Liver (tissue), 3 donors: ENCODE results near the gene PAWR.

Experiments
- EGR1 ChIP-seq, 2 donors: IDR thresholded peaks; 2 replicates each; pipeline ENCODE4 v1.6.1; 2016 to 2018; ENCODE audit warnings: antibody characterized with exemption in 2 of 2, low read depth in 2 of 2
- FOXA1 ChIP-seq: IDR thresholded peaks from 2 replicates; pipeline ENCODE4 v1.6.1; 2016; ENCODE audit warnings: antibody characterized with exemption
- GABPA ChIP-seq, 2 donors: IDR thresholded peaks in 1 of 2; conservative IDR thresholded peaks in 1 of 2; 2 replicates each; pipeline ENCODE4 v1.6.1; 2016; ENCODE audit warnings: antibody characterized with exemption in 2 of 2, mild to moderate bottlenecking in 1 of 2, moderate library complexity in 1 of 2
- JUND ChIP-seq, 2 donors: IDR thresholded peaks; 2 replicates each; pipeline ENCODE4 v1.6.1; 2016; ENCODE audit warnings: antibody characterized with exemption in 2 of 2
- RAD21 ChIP-seq, 2 donors: IDR thresholded peaks; 2 replicates each; pipeline ENCODE4 v1.6.1; 2016; ENCODE audit warnings: antibody characterized with exemption in 2 of 2, mild to moderate bottlenecking in 2 of 2
- RXRA ChIP-seq, 2 donors: IDR thresholded peaks; 2 replicates each; pipeline ENCODE4 v1.6.1; 2017 to 2018; ENCODE audit warnings: antibody characterized with exemption in 2 of 2, mild to moderate bottlenecking in 1 of 2
- SP1 ChIP-seq: IDR thresholded peaks from 2 replicates; pipeline ENCODE4 v1.6.1; 2018; ENCODE audit warnings: antibody characterized with exemption, mild to moderate bottlenecking
- TAF1 ChIP-seq: conservative IDR thresholded peaks from 2 replicates; pipeline ENCODE4 v1.6.1; 2016; ENCODE audit warnings: antibody characterized with exemption, mild to moderate bottlenecking
- YY1 ChIP-seq: IDR thresholded peaks from 2 replicates; pipeline ENCODE4 v1.6.1; 2016; ENCODE audit warnings: antibody characterized with exemption, mild to moderate bottlenecking
- TF ChIP-seq, protein P1 (sequence below): fragments of 150-350 bp; IDR thresholded peaks from 2 replicates; pipeline ENCODE4 v1.5.1; 2017; ENCODE audit warnings: improper control_type of control experiment, low read depth, low read length; ENCODE audit not compliant: missing input control
- TF ChIP-seq, protein P2 (sequence below): IDR thresholded peaks from 2 replicates; pipeline ENCODE4 v1.6.1; 2016; ENCODE audit warnings: antibody characterized with exemption
- TF ChIP-seq, protein P3 (sequence below): IDR thresholded peaks from 2 replicates; pipeline ENCODE4 v1.6.1; 2016; ENCODE audit warnings: antibody characterized with exemption, mild to moderate bottlenecking
- TF ChIP-seq, protein P4 (sequence below): IDR thresholded peaks from 2 replicates; pipeline ENCODE4 v1.6.1; 2016; ENCODE audit warnings: antibody characterized with exemption
- donor health status: healthy.
- donor health status: healthy.

DNA sequence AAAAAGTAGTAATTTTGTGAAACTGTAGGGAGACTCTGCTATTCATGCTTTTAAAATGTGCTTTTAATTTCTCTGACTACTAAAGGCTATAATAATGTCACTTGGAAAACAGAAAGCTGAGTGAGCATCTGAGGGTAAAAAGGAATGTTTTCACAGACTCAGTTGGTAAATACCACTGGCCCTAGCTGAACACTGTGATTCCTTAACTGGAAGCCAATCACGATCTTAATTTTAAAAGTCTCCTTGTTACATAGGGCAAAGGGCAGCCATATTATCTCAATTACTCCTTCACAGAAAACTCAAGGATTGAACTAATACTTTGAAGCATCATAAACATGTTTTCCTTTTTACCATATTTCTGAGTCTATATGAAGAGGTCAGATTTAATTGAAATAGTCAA is 41.9 kb downstream of the PAWR start:
- TF ChIP-seq, protein P1, sequence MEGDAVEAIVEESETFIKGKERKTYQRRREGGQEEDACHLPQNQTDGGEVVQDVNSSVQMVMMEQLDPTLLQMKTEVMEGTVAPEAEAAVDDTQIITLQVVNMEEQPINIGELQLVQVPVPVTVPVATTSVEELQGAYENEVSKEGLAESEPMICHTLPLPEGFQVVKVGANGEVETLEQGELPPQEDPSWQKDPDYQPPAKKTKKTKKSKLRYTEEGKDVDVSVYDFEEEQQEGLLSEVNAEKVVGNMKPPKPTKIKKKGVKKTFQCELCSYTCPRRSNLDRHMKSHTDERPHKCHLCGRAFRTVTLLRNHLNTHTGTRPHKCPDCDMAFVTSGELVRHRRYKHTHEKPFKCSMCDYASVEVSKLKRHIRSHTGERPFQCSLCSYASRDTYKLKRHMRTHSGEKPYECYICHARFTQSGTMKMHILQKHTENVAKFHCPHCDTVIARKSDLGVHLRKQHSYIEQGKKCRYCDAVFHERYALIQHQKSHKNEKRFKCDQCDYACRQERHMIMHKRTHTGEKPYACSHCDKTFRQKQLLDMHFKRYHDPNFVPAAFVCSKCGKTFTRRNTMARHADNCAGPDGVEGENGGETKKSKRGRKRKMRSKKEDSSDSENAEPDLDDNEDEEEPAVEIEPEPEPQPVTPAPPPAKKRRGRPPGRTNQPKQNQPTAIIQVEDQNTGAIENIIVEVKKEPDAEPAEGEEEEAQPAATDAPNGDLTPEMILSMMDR: no peak
- TF ChIP-seq, protein P2, sequence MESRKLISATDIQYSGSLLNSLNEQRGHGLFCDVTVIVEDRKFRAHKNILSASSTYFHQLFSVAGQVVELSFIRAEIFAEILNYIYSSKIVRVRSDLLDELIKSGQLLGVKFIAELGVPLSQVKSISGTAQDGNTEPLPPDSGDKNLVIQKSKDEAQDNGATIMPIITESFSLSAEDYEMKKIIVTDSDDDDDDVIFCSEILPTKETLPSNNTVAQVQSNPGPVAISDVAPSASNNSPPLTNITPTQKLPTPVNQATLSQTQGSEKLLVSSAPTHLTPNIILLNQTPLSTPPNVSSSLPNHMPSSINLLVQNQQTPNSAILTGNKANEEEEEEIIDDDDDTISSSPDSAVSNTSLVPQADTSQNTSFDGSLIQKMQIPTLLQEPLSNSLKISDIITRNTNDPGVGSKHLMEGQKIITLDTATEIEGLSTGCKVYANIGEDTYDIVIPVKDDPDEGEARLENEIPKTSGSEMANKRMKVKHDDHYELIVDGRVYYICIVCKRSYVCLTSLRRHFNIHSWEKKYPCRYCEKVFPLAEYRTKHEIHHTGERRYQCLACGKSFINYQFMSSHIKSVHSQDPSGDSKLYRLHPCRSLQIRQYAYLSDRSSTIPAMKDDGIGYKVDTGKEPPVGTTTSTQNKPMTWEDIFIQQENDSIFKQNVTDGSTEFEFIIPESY: no peak
- TF ChIP-seq RAD21 (IDR thresholded peaks at IDR 0.05) (no peak), YY1 (no peak), RXRA (IDR thresholded peaks at IDR 0.05) (no peak), FOXA1 (no peak), TAF1 (no peak), JUND (IDR thresholded peaks at IDR 0.05) (no peak), GABPA (IDR thresholded peaks at IDR 0.05 in 1 of 2, conservative IDR thresholded peaks at IDR 0.05 in 1 of 2) (no peak), SP1 (no peak), EGR1 (IDR thresholded peaks at IDR 0.05; ENCODE audit: low read depth in 2 of 2) (no peak)
- TF ChIP-seq, protein P3, sequence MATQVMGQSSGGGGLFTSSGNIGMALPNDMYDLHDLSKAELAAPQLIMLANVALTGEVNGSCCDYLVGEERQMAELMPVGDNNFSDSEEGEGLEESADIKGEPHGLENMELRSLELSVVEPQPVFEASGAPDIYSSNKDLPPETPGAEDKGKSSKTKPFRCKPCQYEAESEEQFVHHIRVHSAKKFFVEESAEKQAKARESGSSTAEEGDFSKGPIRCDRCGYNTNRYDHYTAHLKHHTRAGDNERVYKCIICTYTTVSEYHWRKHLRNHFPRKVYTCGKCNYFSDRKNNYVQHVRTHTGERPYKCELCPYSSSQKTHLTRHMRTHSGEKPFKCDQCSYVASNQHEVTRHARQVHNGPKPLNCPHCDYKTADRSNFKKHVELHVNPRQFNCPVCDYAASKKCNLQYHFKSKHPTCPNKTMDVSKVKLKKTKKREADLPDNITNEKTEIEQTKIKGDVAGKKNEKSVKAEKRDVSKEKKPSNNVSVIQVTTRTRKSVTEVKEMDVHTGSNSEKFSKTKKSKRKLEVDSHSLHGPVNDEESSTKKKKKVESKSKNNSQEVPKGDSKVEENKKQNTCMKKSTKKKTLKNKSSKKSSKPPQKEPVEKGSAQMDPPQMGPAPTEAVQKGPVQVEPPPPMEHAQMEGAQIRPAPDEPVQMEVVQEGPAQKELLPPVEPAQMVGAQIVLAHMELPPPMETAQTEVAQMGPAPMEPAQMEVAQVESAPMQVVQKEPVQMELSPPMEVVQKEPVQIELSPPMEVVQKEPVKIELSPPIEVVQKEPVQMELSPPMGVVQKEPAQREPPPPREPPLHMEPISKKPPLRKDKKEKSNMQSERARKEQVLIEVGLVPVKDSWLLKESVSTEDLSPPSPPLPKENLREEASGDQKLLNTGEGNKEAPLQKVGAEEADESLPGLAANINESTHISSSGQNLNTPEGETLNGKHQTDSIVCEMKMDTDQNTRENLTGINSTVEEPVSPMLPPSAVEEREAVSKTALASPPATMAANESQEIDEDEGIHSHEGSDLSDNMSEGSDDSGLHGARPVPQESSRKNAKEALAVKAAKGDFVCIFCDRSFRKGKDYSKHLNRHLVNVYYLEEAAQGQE: no peak
- TF ChIP-seq, protein P4, sequence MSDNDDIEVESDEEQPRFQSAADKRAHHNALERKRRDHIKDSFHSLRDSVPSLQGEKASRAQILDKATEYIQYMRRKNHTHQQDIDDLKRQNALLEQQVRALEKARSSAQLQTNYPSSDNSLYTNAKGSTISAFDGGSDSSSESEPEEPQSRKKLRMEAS: no peak
